NCI-H2081 (cell line): ENCODE data around the gene ELANE.
A peak's percentile ranks its signal among the peaks of the same experiment; 100 is the strongest.

Experiments
- DNase-seq, 2 experiments: peaks; one replicate each; lab custom pipeline; 2025; lab: John Stamatoyannopoulos, UW

The ELANE gene

GRCh38 chr19:898663-899062 lies 46.6 kb downstream of the ELANE start:
- peak; percentile 48 to 61 for DNase-seq

- no peak for DNase-seq
These were observed 47.4 kb downstream of the ELANE start for GRCh38 chr19:899336-900042.

GRCh38 chr19:900043-900301 lies 47.9 kb downstream of the ELANE start:
- no peak for DNase-seq

- DNase-seq, result no peak
These were observed 48.4 kb downstream of the ELANE start for GRCh38 chr19:900302-901111.

DNA sequence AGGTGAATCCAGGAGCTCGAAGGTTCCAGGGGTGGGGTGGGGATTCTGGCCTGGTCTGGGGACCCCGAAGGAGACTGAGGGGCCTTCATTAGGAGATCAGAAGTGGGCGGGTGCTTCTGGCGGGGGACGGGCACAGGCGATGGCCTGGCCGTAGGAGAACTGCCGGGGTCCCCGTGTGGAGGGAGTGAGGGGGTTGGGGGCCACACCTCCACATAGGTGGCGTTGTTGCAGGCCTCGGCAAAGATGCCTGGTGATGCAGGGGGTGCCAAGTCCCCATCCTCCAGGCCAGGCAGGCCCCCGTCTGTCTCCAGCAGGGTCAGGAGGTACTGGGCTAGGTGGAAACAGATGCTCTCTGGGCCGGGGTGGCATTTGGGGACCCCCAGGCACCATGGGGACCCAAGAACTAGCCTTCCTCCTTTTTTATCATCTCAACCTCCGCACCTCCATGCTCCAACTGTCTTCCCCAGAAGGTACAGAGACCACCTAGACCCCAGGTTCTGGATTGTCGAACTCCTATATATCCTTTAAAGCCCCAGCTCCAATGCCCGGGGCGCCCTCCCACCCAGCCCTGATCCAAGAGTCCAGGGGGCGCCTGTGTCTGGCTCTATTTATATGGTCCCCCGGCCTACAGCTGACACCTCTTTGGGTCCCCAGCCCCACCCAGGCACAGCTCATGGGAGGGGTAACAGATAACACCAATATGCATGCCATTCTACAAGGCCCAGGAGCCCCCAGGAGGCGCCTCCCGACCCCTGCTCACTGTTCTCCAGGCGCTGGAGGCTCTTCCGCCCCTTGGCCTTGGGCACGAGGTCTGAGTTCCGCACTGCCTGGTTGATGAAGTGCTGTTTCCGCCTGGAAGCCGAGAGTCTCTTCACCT lies 49.4 kb downstream of the ELANE start:
- no peak for DNase-seq

- DNase-seq, result no peak
These were observed 49.9 kb downstream of the ELANE start for GRCh38 chr19:902093-902370.

DNA sequence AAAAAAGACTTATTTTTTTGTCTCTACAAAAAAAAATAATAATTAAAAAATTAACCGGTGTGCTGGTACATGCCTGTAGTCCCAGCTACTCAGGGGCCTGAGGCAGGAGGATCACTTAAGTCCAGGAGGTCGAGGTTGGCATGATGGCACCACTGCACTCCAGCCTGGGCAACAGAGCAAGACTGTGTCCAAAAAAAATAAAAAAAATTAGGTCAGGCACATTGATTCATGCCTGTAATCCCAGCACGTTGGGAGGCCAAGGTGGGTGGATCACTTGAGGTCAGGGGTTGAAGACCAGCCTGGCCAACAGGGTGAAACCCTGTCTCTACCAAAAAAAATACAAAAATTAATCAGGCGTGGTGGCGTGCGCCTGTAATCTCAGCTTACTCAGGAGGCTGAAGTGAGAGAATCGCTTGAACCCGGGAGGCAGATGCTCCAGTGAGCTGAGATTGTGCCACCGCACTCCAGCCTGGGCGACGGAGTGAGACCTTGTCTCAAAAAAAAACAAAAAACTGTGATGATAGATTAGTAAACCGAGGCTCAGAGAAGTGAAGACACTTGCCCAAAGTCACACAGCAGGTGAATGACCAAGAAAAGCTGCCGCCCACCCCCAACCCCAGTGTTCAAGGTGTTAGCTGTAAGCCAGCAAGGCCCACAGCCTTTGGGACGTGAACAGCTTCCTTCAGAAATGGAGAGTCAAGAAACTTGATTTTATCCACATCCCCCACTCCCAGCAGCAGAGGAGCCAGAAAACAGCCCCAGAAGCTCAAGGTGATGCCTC lies 50.5 kb downstream of the ELANE start:
- DNase-seq, result no peak

- peak in 1 of 2 experiments; percentile 55 for DNase-seq
These were observed 51.2 kb downstream of the ELANE start for GRCh38 chr19:903266-903797.

DNA sequence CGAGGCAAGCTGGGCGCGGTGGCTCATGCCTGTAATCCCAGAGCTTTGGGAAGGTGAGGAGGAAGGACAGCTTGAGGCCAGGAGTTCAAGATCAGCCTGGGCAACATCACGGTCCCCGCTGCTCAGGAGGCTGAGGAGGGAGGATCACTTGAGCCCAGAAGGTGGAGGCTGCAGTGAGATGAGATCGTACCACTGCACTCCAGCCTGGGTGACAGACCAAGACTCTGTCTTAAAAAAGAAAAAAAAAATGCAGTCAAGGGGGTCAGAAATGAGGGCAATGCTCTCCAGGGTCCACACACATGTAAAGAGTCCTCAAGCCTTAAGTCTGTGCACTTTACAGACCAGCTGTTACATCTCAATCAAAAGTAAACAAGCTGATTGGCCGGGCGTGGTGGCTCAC lies 52.4 kb downstream of the ELANE start:
- DNase-seq, result no peak
